ENCODE measurements around the gene EFCAB7. TPM values are rescaled to one million over a fixed set of nuclear protein-coding genes. Genes with fewer than 3 reads are reported as not detected.

EFCAB7 gene
- total and polyA plus RNA-seq, 2 of the 8 experiments (the other 6 are each of a cell fraction or from before 2014, with no cell fraction given), result 1.1 to 3.1 TPM

- Histone ChIP-seq H4K8ac (ENCODE audit: extremely low read depth, insufficient read depth, low read length) (no peak overlapping the region), H3K27ac (ENCODE audit: low read depth, low read length) (no peak overlapping the region), H3K14ac (ENCODE audit: insufficient read length) (no peak overlapping the region), H3K4me1 (replicated peaks in 1 of 4; ENCODE audit: control insufficient read depth in 3 of 4, insufficient read depth in 4 of 4, low read length in 3 of 4) (peaks cover 0 to 12% (median 0%) of the 10 kb centered on the region in 4 experiments; a peak in 1 of 7 replicates), H2BK20ac (ENCODE audit: low read length) (no peak overlapping the region), H2AFZ (ENCODE audit: low read length) (no peak overlapping the region), H3K79me1 (ENCODE audit: low read depth, low read length) (no peaks in the 10 kb centered on the region), H4K20me1 (replicated peaks in 1 of 2; ENCODE audit: control insufficient read depth in 1 of 2, insufficient read depth in 2 of 2, low read length in 2 of 2) (peaks cover 0 to 4% of the 10 kb centered on the region in 2 experiments), H3K18ac (ENCODE audit: extremely low read depth, low read length) (no peak overlapping the region), H3K56ac (replicated peaks; ENCODE audit: insufficient read length, low read depth, low read length) (no peak overlapping the region), H3K23ac (ENCODE audit: insufficient read length) (no peak overlapping the region), H3K4ac (replicated peaks; ENCODE audit: insufficient read length, low read depth, low read length) (no peak overlapping the region), H3K79me2 (ENCODE audit: control insufficient read depth in 1 of 2, insufficient read depth in 2 of 2, low read length in 2 of 2) (no peaks in the 10 kb centered on the region), H2BK5ac (ENCODE audit: low read depth, low read length) (no peak overlapping the region), H2BK15ac (ENCODE audit: low read length) (no peak overlapping the region), H3K36me3 (ENCODE audit: control insufficient read depth in 2 of 4, insufficient read depth in 4 of 4, low read length in 3 of 4) (no peaks in the 10 kb centered on the region), H2BK120ac (replicated peaks; ENCODE audit: low read depth, low read length) (no peak overlapping the region), H3K23me2 (ENCODE audit: low read depth, low read length) (no peaks in the 10 kb centered on the region), H3K4me3 (ENCODE audit: extremely low read depth in 1 of 4, insufficient read depth in 2 of 4, low read depth in 3 of 4, low read length in 4 of 4) (no peak overlapping the region), H2AK5ac (ENCODE audit: low read depth, low read length) (no peak overlapping the region), H3K27me3 (replicated peaks in 1 of 4; ENCODE audit: control insufficient read depth in 3 of 4, extremely low read depth in 1 of 4, insufficient read depth in 3 of 4, low read length in 3 of 4) (no peaks in the 10 kb centered on the region), H3K9ac (replicated peaks in 1 of 4; ENCODE audit: extremely low read depth in 1 of 4, low read depth in 3 of 4, low read length in 3 of 4) (no peak overlapping the region), H3K4me2 (ENCODE audit: insufficient read depth in 1 of 2, low read depth in 2 of 2, low read length in 2 of 2) (no peak overlapping the region), H2BK12ac (ENCODE audit: low read depth, low read length) (no peak overlapping the region), H4K91ac (replicated peaks; ENCODE audit: insufficient read length, low read length) (no peak overlapping the region), H4K5ac (ENCODE audit: insufficient read length, low read depth, low read length) (no peak overlapping the region), H3K9me3 (ENCODE audit: insufficient read depth in 2 of 2, low read depth in 1 of 2, low read length in 1 of 2) (no peaks in the 10 kb centered on the region)
- ChIA-PET POLR2A (ENCODE audit: partially characterized antibody) (no interaction called here), CTCF (ENCODE audit: partially characterized antibody) (interaction anchor here (0.6 to 3.7 kb wide), 4 partner anchors 11 to 1561 kb away, joined by 3 to 14 read pairs (median 7); no protein-coding TSS in a partner anchor)
- WGBS, 2 experiments (ENCODE audit: extremely low coverage in 1 of 2, insufficient coverage in 1 of 2, insufficient read length in 1 of 2, insufficient replicate concordance in 2 of 2, low coverage in 1 of 2, low lambda C conversion rate in 2 of 2, missing lambda C conversion rate in 1 of 2), result 84% methylated on average over 4 of the region's 4 CpGs; no CpG with 5 or more reads in 1 of the 2 experiments
- DNase-seq (ENCODE audit: low read depth in 1 of 2, low spot score in 2 of 2) (no peak), FAIRE-seq (no peak)
- TF ChIP-seq HDAC2 (IDR thresholded peaks at IDR 0.05; ENCODE audit: borderline replicate concordance in 1 of 2, low read depth in 2 of 2, low read length in 2 of 2), result no peak
- TF ChIP-seq NANOG (IDR thresholded peaks at IDR 0.05; ENCODE audit: insufficient read depth, low read depth, low read length, poor library complexity, severe bottlenecking), result no peak
These were observed 89.2 kb downstream of the EFCAB7 start for GRCh38 chr1:63612564-63612963.

All from H1 (cell line).